GM12878 (cell line): ENCODE results near the gene PSAT1.

Experiments
- ATF2 ChIP-seq: IDR thresholded peaks from 2 replicates; pipeline ENCODE4 v1.6.1; 2012; ENCODE audit warnings: low read length, inconsistent platforms
- BACH1 ChIP-seq: fragments of 450-650 bp; IDR thresholded peaks from 2 replicates; pipeline ENCODE4 v1.6.1; 2017; ENCODE audit warnings: mild to moderate bottlenecking, borderline replicate concordance
- CTCF ChIP-seq, 3 experiments: IDR thresholded peaks in 2 of 3; conservative IDR thresholded peaks in 1 of 3; 2 replicates each; pipeline ENCODE4 v1.5.1; 2011; ENCODE audit warnings: low read depth in 3 of 3, low read length in 3 of 3, mild to moderate bottlenecking in 3 of 3, control low read depth in 2 of 3, moderate library complexity in 2 of 3, inconsistent platforms in 1 of 3, mixed read lengths in 1 of 3; ENCODE audit not compliant: control insufficient read depth in 2 of 3, insufficient read depth in 1 of 3; ENCODE audit errors: extremely low read depth in 1 of 3
- EP300 ChIP-seq, 2 experiments: fragments of 150-350 bp in 1 of 2; IDR thresholded peaks; 2 replicates each; pipeline ENCODE4 v1.6.1; 2011 to 2012; ENCODE audit warnings: low read depth in 2 of 2, low read length in 2 of 2, borderline replicate concordance in 1 of 2, improper control_type of control experiment in 1 of 2, inconsistent platforms in 1 of 2; ENCODE audit not compliant: control insufficient read depth in 1 of 2
- ESRRA ChIP-seq: IDR thresholded peaks from 2 replicates; pipeline ENCODE4 v1.6.1; 2012; ENCODE audit warnings: mild to moderate bottlenecking, low read length, improper control_type of control experiment
- EZH2 ChIP-seq: IDR thresholded peaks from 2 replicates; pipeline ENCODE4 v1.6.1; 2012; ENCODE audit warnings: low read depth, mild to moderate bottlenecking, control low read depth, inconsistent platforms, low read length, borderline replicate concordance; ENCODE audit not compliant: control insufficient read depth
- FOS ChIP-seq: IDR thresholded peaks from 3 replicates; pipeline ENCODE4 v1.6.1; 2011; ENCODE audit warnings: borderline replicate concordance; ENCODE audit not compliant: insufficient read length; ENCODE audit errors: extremely low read depth
- FOXM1 ChIP-seq: IDR thresholded peaks from 2 replicates; pipeline ENCODE4 v1.6.1; 2012; ENCODE audit warnings: low read depth, mild to moderate bottlenecking, inconsistent platforms, low read length, moderate library complexity
- GABPA ChIP-seq: IDR thresholded peaks from 2 replicates; pipeline ENCODE4 v1.6.1; 2014; ENCODE audit warnings: antibody characterized with exemption, low read depth, mild to moderate bottlenecking, inconsistent platforms
- POLR2AphosphoS5 ChIP-seq: IDR thresholded peaks from 2 replicates; pipeline ENCODE4 v1.6.1; 2011; ENCODE audit warnings: mild to moderate bottlenecking, low read length, inconsistent platforms
- SKIL ChIP-seq: fragments of 450-650 bp; IDR thresholded peaks from 2 replicates; pipeline ENCODE4 v1.6.1; 2017; ENCODE audit warnings: mild to moderate bottlenecking, low read depth, inconsistent platforms; ENCODE audit not compliant: poor library complexity, severe bottlenecking
- TF ChIP-seq, protein P1 (sequence below): IDR thresholded peaks from 2 replicates; pipeline ENCODE4 v1.6.1; 2012; ENCODE audit warnings: low read depth, low read length, improper control_type of control experiment

DNA sequence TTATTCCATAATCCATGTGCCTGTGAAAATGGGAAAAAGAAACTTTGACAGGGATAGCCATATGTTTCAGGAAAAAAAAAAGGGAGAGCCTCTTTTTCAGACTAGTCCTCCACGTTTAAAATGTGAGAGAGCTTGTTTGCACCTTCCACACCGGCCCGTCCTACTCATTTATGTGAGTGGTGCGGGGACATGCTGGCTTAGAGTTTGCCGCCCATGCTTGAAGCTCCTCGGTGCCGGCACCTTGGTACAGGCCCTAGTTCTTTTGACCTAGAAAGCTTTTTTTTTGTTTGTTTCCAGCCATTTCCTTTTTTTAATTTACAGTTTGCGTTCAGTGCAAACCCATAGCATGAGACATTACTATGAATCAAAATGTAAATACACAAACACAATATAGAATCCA, 27.8 kb downstream of the PSAT1 start:
- TF ChIP-seq BACH1 (no peak), POLR2AphosphoS5 (no peak), ESRRA (no peak), ATF2 (no peak), CTCF (IDR thresholded peaks at IDR 0.05 in 2 of 3, conservative IDR thresholded peaks at IDR 0.05 in 1 of 3; ENCODE audit: control insufficient read depth in 2 of 3, extremely low read depth in 1 of 3, insufficient read depth in 1 of 3, low read depth in 3 of 3, low read length in 3 of 3) (no peak), EP300 (IDR thresholded peaks at IDR 0.05; ENCODE audit: borderline replicate concordance in 1 of 2, control insufficient read depth in 1 of 2, low read depth in 2 of 2, low read length in 2 of 2) (no peak), FOXM1 (no peak), GABPA (no peak), FOS (no peak), EZH2 (no peak), SKIL (no peak)
- TF ChIP-seq, protein P1, sequence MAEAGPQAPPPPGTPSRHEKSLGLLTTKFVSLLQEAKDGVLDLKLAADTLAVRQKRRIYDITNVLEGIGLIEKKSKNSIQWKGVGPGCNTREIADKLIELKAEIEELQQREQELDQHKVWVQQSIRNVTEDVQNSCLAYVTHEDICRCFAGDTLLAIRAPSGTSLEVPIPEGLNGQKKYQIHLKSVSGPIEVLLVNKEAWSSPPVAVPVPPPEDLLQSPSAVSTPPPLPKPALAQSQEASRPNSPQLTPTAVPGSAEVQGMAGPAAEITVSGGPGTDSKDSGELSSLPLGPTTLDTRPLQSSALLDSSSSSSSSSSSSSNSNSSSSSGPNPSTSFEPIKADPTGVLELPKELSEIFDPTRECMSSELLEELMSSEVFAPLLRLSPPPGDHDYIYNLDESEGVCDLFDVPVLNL: no peak
